ENCODE measurements around the gene RPS4Y2. TPM values are rescaled to one million over a fixed set of nuclear protein-coding genes. Genes with fewer than 3 reads are reported as not detected.

The RPS4Y2 gene
- total RNA-seq, 1 donor from 2014 or later: not detected

GRCh38 chrY:20817067-20817466 lies 61.2 kb downstream of the RPS4Y2 start:
- H3K36me3 Mint-ChIP-seq: no peaks in the 10 kb centered on the region
- H3K27ac Mint-ChIP-seq: no peak overlapping the region
- TF ChIP-seq CTCF (conservative IDR thresholded peaks at IDR 0.05): no peak
- H3K27me3 Mint-ChIP-seq: no peaks in the 10 kb centered on the region
- no peaks in the 10 kb centered on the region for H3K9me3 Mint-ChIP-seq
- no peaks in the 10 kb centered on the region for H3K4me1 Mint-ChIP-seq (ENCODE audit: unreplicated experiment)
- no peak for DNase-seq (ENCODE audit: extremely low spot score, unreplicated experiment)
- no peak overlapping the region for H3K4me3 Mint-ChIP-seq

Other genes starting within 250 kb of the RPS4Y2 start
- gene EIF1AY, start 180.3 kb upstream of the RPS4Y2 start, total RNA-seq (ENCODE audit: low replicate concordance): not detected in 2 replicates